Measurements from ENCODE around the gene YEATS2. TPM values are rescaled to one million over a fixed set of nuclear protein-coding genes. Genes with fewer than 3 reads are reported as not detected.

The YEATS2 gene
- total RNA-seq, 1 experiment from 2014 or later = 38.6 TPM

DNA sequence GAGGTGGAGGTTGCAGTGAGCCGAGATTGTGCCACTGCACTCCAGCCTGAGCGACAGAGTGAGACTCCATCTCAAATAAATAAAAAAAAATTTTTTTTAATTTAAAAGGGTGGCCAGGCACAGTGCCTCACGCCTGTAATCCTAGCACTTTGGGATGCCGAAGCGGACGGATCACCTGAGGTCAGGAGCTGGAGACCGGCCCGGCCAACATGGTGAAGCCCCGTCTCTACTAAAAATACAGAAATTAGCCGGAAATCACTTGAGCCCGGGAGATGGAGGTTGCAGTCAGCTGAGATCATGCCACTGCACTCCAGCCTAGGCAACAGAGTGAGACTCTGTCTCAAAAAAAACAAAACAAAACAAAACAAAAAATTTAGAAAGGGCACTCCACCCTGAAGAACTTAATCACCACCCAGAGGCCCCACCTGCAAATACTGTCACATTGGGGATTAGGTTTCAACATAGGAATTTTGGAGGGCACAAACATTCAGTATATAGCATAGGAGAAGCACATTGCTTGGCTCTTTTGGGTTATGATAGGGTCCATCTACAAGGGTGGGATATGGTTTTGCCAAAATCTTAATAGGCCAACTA is 7.1 kb upstream of the YEATS2 start:
- H3K79me2 ChIP-seq (ENCODE audit: insufficient read depth, low read length) = no peaks in the 10 kb centered on the region
- no peaks in the 10 kb centered on the region for H3K36me3 ChIP-seq (ENCODE audit: control insufficient read depth in 1 of 2, insufficient read depth in 2 of 2, low read length in 2 of 2)
- no peak overlapping the region for H2AFZ ChIP-seq (ENCODE audit: low read depth, low read length, poor library complexity, severe bottlenecking)
- H3K4me2 ChIP-seq (ENCODE audit: low read length) = no peak overlapping the region
- no peaks in the 10 kb centered on the region for H3K9me3 ChIP-seq (ENCODE audit: control insufficient read depth in 1 of 2, insufficient read depth in 1 of 2, low read depth in 1 of 2, low read length in 2 of 2)
- ChIA-PET POLR2A (no interaction called here), CTCF (no interaction called here), RAD21 (ENCODE audit: low non-redundant PET in 1 of 2, low total read pairs in 2 of 2, uncharacterized antibody in 2 of 2, unreplicated experiment in 2 of 2) (no interaction called here)
- ATAC-seq (no peak), DNase-seq (ENCODE audit: low read depth, low spot score) (no peak)
- H4K20me1 ChIP-seq (ENCODE audit: insufficient read depth) = no peaks in the 10 kb centered on the region
- H3K4me1 ChIP-seq (ENCODE audit: control insufficient read depth in 1 of 2, insufficient read depth in 2 of 2, low read length in 2 of 2) = no peaks in the 10 kb centered on the region
- TF ChIP-seq CEBPB (IDR thresholded peaks at IDR 0.05; ENCODE audit: low read depth) (no peak), TCF7L2 (IDR thresholded peaks at IDR 0.05; ENCODE audit: borderline replicate concordance, extremely low read depth, insufficient read depth, insufficient read length) (no peak), YY1 (IDR thresholded peaks at IDR 0.05; ENCODE audit: extremely low read depth, insufficient replicate concordance, low read depth, low read length) (no peak), CTCF (IDR thresholded peaks at IDR 0.05 in 2 of 3, conservative IDR thresholded peaks at IDR 0.05 in 1 of 3; ENCODE audit: borderline replicate concordance in 1 of 3, insufficient read depth in 1 of 3, low read depth in 2 of 3, low read length in 2 of 3) (no peak), SRF (IDR thresholded peaks at IDR 0.05; ENCODE audit: low read depth) (no peak), FOSL1 (IDR thresholded peaks at IDR 0.05; ENCODE audit: low read depth) (no peak), EZH2 (IDR thresholded peaks at IDR 0.05) (no peak), ZNF274 (IDR thresholded peaks at IDR 0.05; ENCODE audit: low read depth, low read length) (no peak), SP1 (IDR thresholded peaks at IDR 0.05; ENCODE audit: low read depth) (no peak), EGR1 (IDR thresholded peaks at IDR 0.05; ENCODE audit: low read depth) (no peak), RAD21 (IDR thresholded peaks at IDR 0.05; ENCODE audit: low read depth) (no peak), EZH2phosphoT487 (IDR thresholded peaks at IDR 0.05; ENCODE audit: borderline replicate concordance) (no peak)
- TF ChIP-seq, protein P1, sequence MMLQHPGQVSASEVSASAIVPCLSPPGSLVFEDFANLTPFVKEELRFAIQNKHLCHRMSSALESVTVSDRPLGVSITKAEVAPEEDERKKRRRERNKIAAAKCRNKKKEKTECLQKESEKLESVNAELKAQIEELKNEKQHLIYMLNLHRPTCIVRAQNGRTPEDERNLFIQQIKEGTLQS (IDR thresholded peaks at IDR 0.05) = no peak
- TF ChIP-seq, protein P2, sequence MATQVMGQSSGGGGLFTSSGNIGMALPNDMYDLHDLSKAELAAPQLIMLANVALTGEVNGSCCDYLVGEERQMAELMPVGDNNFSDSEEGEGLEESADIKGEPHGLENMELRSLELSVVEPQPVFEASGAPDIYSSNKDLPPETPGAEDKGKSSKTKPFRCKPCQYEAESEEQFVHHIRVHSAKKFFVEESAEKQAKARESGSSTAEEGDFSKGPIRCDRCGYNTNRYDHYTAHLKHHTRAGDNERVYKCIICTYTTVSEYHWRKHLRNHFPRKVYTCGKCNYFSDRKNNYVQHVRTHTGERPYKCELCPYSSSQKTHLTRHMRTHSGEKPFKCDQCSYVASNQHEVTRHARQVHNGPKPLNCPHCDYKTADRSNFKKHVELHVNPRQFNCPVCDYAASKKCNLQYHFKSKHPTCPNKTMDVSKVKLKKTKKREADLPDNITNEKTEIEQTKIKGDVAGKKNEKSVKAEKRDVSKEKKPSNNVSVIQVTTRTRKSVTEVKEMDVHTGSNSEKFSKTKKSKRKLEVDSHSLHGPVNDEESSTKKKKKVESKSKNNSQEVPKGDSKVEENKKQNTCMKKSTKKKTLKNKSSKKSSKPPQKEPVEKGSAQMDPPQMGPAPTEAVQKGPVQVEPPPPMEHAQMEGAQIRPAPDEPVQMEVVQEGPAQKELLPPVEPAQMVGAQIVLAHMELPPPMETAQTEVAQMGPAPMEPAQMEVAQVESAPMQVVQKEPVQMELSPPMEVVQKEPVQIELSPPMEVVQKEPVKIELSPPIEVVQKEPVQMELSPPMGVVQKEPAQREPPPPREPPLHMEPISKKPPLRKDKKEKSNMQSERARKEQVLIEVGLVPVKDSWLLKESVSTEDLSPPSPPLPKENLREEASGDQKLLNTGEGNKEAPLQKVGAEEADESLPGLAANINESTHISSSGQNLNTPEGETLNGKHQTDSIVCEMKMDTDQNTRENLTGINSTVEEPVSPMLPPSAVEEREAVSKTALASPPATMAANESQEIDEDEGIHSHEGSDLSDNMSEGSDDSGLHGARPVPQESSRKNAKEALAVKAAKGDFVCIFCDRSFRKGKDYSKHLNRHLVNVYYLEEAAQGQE (IDR thresholded peaks at IDR 0.05; ENCODE audit: low read depth) = no peak
- H3K9me2 ChIP-seq (ENCODE audit: insufficient read depth) = no peaks in the 10 kb centered on the region
- BruUV-seq (replicated peaks) = no TSS peak
- H3K27ac ChIP-seq (ENCODE audit: low read depth, low read length) = no peak overlapping the region
- no peak overlapping the region for H3K4me3 ChIP-seq (replicated peaks in 1 of 2; ENCODE audit: low read depth in 1 of 2, low read length in 2 of 2)
- no peaks in the 10 kb centered on the region for H3K27me3 ChIP-seq (ENCODE audit: insufficient read depth, low read length)
- no peak overlapping the region for H3K9ac ChIP-seq (ENCODE audit: low read length)
- intact Hi-C loops (cut with micrococcal nuclease) = no loop called here

Measured in HCT116 (cell line).